Epidermal melanocyte (primary cell): Measurements from ENCODE around the gene NCOA3.
"Not testable (repeated sequence)": the region's sequence is repeated elsewhere in the genome, so short reads cannot be mapped to it uniquely, and the experiment has no call there.

Source experiments
- DNase-seq: peaks from one replicate; pipeline ENCODE4 v3.0.0; 2011; ENCODE audit warnings: low spot score; ENCODE audit not compliant: insufficient read length

NCOA3 gene

GRCh38 chr20:47501482-47502270 lies at the start of gene NCOA3:
TSS of gene NCOA3 (plus strand) at chr20:47501887. CDS start at chr20:47622248, 120,361 bp downstream.
- peak; percentile 93 for DNase-seq

GRCh38 chr20:47452736-47453161 lies 48.9 kb upstream of the NCOA3 start:
- no peak for DNase-seq

GRCh38 chr20:47453167-47453782 lies 48.4 kb upstream of the NCOA3 start:
- DNase-seq: no peak

GRCh38 chr20:47454298-47455132 lies 47.2 kb upstream of the NCOA3 start:
- no peak for DNase-seq

- DNase-seq: no peak
These were observed 46.3 kb upstream of the NCOA3 start for GRCh38 chr20:47455133-47456040.

- DNase-seq: no peak
These were observed 45.6 kb upstream of the NCOA3 start for GRCh38 chr20:47456041-47456537.

GRCh38 chr20:47456952-47457724 lies 44.5 kb upstream of the NCOA3 start:
- no peak for DNase-seq

GRCh38 chr20:47458280-47459050 lies 43.2 kb upstream of the NCOA3 start:
- not testable (repeated sequence) for DNase-seq

- no peak for DNase-seq
These were observed 42.2 kb upstream of the NCOA3 start for GRCh38 chr20:47459344-47460073.

GRCh38 chr20:47460761-47461112 lies 41.0 kb upstream of the NCOA3 start:
- not testable (repeated sequence) for DNase-seq

- DNase-seq: no peak
These were observed 40.5 kb upstream of the NCOA3 start for GRCh38 chr20:47461120-47461685.

GRCh38 chr20:47461906-47462305 lies 39.8 kb upstream of the NCOA3 start:
- not testable (repeated sequence) for DNase-seq

- peak; percentile 79 for DNase-seq
These were observed 37.1 kb upstream of the NCOA3 start for GRCh38 chr20:47464380-47465101.

- no peak for DNase-seq
These were observed 36.2 kb upstream of the NCOA3 start for GRCh38 chr20:47465335-47466090.

- no peak for DNase-seq
These were observed 35.5 kb upstream of the NCOA3 start for GRCh38 chr20:47466213-47466612.

- no peak for DNase-seq
These were observed 34.8 kb upstream of the NCOA3 start for GRCh38 chr20:47466704-47467459.
